ENCODE data around the gene TEX22. TPM values are rescaled to one million over a fixed set of nuclear protein-coding genes. Genes with fewer than 3 reads are reported as not detected.

TEX22 gene
- total and polyA plus RNA-seq, 9 donors, result 0.11 to 5.1 (median 2.5) TPM; not detected in 1

DNA sequence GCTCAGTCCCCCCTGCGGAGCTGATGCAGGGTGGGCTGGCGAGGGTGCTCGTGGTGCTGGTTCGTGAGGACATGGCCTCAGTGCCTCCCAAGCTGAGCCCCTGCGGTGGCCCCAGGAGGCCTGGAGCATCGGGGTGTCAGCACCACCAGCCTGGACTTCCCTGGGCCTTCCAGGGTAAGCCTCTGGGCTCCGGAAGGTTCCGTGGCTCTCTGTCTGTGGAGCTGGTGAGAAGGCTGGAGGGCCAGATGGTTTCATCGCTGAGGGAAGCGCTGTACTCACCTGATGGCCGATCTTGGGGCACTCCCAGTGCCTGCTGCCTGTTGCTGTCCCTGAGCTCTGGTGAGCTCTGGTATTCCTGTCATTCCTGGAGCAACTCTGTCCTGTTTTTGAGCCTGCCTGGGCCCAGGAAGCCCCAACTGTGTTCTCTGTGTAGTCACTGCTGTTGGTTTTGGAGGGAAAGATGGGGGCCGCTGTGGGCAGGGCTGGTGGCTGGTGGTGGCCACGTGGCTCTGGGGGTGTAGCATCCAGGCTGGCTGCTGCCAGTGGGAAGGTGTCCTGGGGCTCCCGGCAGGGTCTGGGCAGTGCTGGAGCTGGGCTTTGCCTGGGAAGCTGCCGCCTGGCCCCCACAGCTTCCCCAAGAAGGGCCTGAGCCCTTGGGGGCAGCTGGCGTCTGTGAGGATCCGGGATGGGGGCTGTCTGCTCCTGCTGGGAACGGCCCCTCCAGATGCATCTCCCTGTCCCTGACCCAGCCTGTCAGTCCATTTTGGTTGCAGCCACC, 39.6 kb downstream of the TEX22 start:
- TF ChIP-seq POLR2A (IDR thresholded peaks at IDR 0.05), result no peak
- no peak for TF ChIP-seq EP300 (IDR thresholded peaks at IDR 0.05)
- TF ChIP-seq CTCF (IDR thresholded peaks at IDR 0.05), result no peak
- 87 to 91% (median 88%) methylated on average over 15 to 18 of the region's 18 CpGs for WGBS, 3 donors
- DNase-seq, result no peak

DNA sequence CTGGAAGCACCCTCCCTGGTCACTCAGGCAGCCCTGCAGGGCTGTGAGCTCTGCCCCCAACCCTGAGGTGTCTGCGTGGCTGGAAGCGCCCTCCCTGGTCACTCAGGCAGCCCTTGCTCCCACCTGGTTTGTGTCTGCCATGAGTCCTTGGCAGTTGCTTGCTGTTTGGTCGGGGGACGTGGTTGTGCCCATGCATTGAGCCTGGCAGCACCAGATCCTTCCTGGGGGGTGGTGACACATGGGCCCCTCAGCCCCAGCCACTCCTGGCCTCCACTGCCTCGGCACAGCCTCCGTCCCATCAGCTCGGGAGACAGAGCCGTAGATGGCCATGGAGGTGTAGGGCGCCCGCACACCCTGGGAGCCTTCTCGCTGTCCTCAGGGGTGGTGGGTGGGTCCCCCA, 40.8 kb downstream of the TEX22 start:
- Histone ChIP-seq H3K27ac (no peak overlapping the region), H3K36me3 (no peaks in the 10 kb centered on the region), H3K9me3 (no peaks in the 10 kb centered on the region), H3K27me3 (no peaks in the 10 kb centered on the region), H3K4me3 (no peak overlapping the region), H3K4me1 (ENCODE audit: insufficient read depth) (peaks cover 2% of the 10 kb centered on the region)
- DNase-seq, result no peak
- intact Hi-C loops (cut with DNase I), result no loop called here
- no peak for TF ChIP-seq POLR2A (IDR thresholded peaks at IDR 0.05)
- no peak for TF ChIP-seq EP300 (IDR thresholded peaks at IDR 0.05)
- no peak for TF ChIP-seq CTCF (IDR thresholded peaks at IDR 0.05)
- 83 to 86% (median 86%) methylated on average over 10 to 11 of the region's 11 CpGs for WGBS, 3 donors

More for the DNA sequence above, 39.6 kb downstream of the TEX22 start:
- no peaks in the 10 kb centered on the region for H3K9me3 ChIP-seq
- no peaks in the 10 kb centered on the region for H3K27me3 ChIP-seq
- H3K36me3 ChIP-seq, result no peaks in the 10 kb centered on the region
- no peak overlapping the region for H3K27ac ChIP-seq
- intact Hi-C loops (cut with DNase I), result no loop called here
- H3K4me1 ChIP-seq (ENCODE audit: insufficient read depth), result peaks cover 2% of the 10 kb centered on the region
- no peak overlapping the region for H3K4me3 ChIP-seq

GRCh38 chr14:105439710-105440553, 41.6 kb downstream of the TEX22 start:
- DNase-seq, result no peak
- Histone ChIP-seq H3K27me3 (no peaks in the 10 kb centered on the region), H3K27ac (no peak overlapping the region), H3K36me3 (no peaks in the 10 kb centered on the region), H3K4me1 (ENCODE audit: insufficient read depth) (peaks cover 2% of the 10 kb centered on the region), H3K9me3 (no peaks in the 10 kb centered on the region), H3K4me3 (no peak overlapping the region)
- TF ChIP-seq CTCF (IDR thresholded peaks at IDR 0.05) (no peak), EP300 (IDR thresholded peaks at IDR 0.05) (no peak), POLR2A (IDR thresholded peaks at IDR 0.05) (no peak)
- intact Hi-C loops (cut with DNase I), result no loop called here
- WGBS, 3 donors, result 85 to 92% (median 89%) methylated on average over 26 to 33 of the region's 33 CpGs

- 92 to 94% (median 93%) methylated on average over 14 to 15 of the region's 15 CpGs for WGBS, 3 donors
- no peaks in the 10 kb centered on the region for H3K27me3 ChIP-seq
- peaks cover 2% of the 10 kb centered on the region for H3K4me1 ChIP-seq (ENCODE audit: insufficient read depth)
- no peaks in the 10 kb centered on the region for H3K36me3 ChIP-seq
- no peak overlapping the region for H3K27ac ChIP-seq
- no peak for DNase-seq
- H3K9me3 ChIP-seq, result no peaks in the 10 kb centered on the region
- H3K4me3 ChIP-seq, result no peak overlapping the region
- intact Hi-C loops (cut with DNase I), result no loop called here
- TF ChIP-seq CTCF (IDR thresholded peaks at IDR 0.05), result no peak
- no peak for TF ChIP-seq POLR2A (IDR thresholded peaks at IDR 0.05)
- no peak for TF ChIP-seq EP300 (IDR thresholded peaks at IDR 0.05)
These were observed 42.2 kb downstream of the TEX22 start for GRCh38 chr14:105440554-105440900.

Data from ovary (tissue), 9 donors.